Stimulated activated CD4-positive, alpha-beta T cell treated with anti-CD3 and anti-CD28 coated beads, Interleukin-4, amount 100 ng/mL, for 4 hours (primary cell): ENCODE results near the gene SF3A2.

Source experiments
- DNase-seq, 2 experiments: peaks; one replicate each; pipeline ENCODE4 v3.0.0-alpha.2; 2020

The SF3A2 gene

DNA sequence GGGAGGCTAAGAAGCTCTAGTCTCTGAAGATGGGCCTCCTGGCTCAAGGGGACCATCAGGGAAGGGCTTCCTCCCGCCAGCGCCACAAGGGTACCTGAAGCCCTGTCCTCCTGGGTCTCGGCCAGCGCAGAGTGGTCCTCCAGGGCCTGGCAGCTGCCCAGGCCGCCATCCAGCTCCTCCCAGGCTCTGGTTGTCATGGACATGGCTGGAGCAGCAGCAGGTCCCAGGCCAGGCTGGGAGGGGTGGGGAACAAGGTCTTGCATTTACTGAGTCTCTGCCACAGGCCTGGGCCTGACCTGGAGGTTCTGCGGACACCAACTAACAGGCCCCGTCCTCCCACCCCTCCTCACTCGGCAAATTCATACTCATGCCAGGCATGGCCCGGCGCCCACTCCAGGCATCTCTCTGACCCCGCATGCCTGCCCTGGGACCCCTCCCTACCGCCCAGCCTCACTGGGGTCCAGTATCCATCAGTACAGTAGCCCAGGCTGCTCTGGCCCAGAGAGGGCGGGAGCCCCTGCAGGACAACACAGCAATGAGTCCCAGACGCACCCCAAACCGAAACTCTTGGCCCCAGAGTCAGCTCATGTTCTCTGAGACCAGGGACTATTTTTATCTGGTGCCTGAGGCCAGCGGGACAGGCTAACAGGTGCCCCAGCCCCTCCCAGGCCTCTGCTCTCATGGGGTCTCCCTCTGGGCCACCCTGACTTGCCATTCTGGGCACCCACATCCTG is 18.7 kb downstream of the SF3A2 start:
- no peak for DNase-seq

GRCh38 chr19:2255982-2256685 is 19.5 kb downstream of the SF3A2 start, which contains the start of gene JSRP1:
Gene JSRP1, minus strand, starts transcription at chr19:2256417. Its CDS starts 1,103 bp downstream, at chr19:2255314.
- no peak for DNase-seq

DNA sequence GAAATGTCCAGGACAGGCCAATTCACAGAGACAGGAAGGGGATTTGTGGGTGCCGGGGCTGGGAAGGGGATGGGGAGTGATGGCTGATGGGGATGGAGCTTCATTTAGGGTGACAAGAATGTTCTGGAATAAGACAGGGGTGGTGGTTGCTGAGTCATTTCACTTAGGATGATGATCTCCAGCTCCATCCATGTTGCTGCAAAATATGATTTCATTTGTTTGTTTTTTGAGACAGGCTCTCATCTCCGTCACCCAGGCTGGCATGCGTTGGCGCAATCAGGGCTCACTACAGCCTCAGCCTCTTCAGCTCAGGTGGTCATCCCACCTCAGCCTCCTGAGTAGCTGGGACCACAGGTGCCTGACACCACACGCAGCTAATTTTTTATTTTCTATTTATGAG is 22.7 kb downstream of the SF3A2 start:
- no peak for DNase-seq

GRCh38 chr19:2260341-2260805 is 23.7 kb downstream of the SF3A2 start:
- no peak for DNase-seq

GRCh38 chr19:2261438-2262172 is 25.0 kb downstream of the SF3A2 start:
- peak; percentile 35 to 47 for DNase-seq

GRCh38 chr19:2266183-2266993 is 29.8 kb downstream of the SF3A2 start:
- DNase-seq: peak in 1 of 2 experiments; percentile 29

DNA sequence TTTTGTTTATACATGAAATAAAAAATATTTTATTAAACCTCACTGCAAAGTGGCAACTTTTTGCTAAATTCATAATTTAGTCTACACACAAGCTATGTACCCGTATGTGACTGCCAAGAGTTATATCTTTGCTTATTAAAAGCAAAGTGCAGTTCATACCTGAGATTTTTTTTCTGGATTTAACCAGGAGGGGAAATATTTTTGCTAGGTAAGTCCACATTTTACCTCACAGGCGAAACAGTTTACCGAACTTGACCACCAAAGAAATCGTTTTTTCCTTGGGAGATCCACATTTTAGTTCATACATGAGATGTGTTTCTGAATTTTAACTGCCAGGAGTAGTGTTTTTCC is 31.8 kb downstream of the SF3A2 start:
- no peak for DNase-seq

DNA sequence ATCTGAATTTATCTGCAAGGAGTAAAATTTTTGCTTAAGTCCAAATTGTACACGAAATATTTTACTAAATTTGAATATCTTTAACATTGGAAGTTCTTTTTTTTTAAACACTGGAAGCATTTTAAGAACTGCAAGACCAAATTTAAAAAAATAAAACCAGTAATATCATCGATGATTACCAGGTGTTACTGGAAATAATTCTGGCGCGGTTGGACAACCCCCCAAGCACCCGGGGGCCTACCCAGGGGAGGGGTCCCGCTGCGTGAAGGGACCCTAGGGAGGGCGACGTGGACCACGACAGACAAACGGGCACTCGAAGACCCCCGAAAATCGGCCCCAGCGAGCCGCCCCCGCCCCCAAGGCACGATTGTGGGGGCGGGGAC is 32.2 kb downstream of the SF3A2 start:
- no peak for DNase-seq

DNA sequence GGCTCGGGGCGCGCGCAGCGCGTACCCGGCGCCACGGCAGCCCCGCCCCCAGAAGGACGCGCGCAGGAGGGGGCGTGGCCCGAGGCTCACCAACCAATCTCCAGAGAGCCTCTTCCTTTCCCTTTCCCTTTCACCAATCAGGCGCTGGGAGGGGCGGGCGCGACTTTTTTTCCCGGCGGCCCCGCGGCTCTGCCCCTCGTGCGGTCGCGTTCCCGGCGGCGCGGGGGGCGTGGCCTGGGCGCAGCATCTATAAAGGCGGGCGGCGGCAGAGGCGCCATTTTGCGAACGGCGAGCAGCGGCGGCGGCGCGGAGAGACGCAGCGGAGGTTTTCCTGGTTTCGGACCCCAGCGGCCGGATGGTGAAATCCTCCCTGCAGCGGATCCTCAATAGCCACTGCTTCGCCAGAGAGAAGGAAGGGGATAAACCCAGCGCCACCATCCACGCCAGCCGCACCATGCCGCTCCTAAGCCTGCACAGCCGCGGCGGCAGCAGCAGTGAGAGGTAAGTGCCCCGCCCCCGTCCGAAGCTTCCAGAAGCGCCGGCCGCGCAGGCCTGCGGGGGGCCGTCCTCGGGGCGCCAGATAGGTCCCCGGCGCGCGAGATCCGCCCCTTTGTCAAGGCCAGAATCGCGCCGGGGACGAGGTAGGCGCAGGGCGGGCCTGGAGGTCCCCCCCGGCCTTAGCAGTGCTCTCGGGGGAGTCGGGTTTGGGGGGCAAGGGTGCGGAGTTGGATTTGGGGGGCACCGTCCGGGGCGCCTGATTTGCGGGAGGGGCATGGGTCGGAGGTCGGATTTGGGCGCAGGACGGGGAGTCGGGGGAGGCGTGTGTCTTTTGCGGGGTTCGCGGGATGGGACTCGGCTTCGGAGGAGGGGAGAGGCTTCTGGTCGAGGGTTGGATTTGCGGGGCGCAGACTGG is 32.9 kb downstream of the SF3A2 start:
- peak; percentile 98 to 99 for DNase-seq

DNA sequence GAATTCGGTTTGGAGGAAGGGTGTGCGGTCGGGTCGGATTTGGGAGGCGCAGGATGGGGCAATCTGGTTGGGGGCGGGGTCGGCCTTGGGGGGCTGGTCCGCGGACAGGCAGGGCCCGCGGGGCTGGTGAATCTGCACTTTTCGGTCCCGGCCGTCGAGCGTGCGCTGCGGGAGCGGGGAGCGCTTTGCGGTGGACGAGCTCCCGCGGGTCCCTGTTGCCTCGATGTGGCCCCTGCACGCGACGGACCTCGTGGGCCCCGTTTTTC is 33.5 kb downstream of the SF3A2 start:
- DNase-seq: peak; percentile 18 to 49

DNA sequence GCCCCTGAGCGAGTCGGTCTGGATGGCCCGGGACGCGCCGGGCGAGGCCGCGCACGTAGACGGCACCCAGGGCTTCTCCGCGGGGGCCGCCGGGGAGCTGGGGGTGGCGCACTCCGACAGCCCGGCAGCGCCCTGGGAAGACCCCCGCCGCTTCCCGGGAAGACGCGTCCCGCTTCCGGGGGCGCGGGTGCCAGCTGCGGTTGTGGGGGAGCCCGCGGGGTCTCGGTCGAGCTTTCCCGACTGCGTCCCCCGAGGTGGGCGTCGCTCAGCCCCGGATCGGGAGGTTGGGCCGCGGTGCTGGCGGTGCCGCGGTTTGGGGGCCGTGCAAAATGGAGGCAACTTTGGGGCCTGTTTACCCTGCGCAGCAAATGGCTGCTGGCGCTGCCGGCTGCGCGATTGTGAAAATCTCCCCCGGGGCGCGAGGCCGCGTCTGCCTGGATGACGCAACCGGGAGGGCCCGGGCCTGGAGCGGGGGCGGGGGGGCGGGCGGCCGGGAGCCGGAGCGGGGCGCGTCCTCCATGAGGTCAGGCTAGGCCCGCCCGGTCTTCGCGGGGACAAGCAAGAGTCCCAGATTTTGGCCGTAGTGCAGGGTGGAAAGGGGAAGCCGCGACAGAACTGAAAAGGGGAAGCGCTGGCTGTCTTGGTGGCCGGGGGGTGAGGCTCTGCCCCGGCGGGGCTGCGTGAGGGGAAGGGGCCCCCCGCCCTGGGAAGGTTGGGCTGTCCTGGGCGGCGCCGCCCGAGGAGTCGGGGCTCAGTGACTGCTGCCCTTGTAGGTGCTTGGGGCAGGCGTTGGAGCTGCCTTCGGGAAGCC is 34.0 kb downstream of the SF3A2 start:
- peak; percentile 74 to 75 for DNase-seq

GRCh38 chr19:2271234-2272103 is 34.8 kb downstream of the SF3A2 start:
- no peak for DNase-seq

- peak; percentile 48 to 69 for DNase-seq
Observed at GRCh38 chr19:2273356-2274184, 36.9 kb downstream of the SF3A2 start.

- no peak for DNase-seq
Observed at GRCh38 chr19:2274185-2274711, 37.6 kb downstream of the SF3A2 start.

DNA sequence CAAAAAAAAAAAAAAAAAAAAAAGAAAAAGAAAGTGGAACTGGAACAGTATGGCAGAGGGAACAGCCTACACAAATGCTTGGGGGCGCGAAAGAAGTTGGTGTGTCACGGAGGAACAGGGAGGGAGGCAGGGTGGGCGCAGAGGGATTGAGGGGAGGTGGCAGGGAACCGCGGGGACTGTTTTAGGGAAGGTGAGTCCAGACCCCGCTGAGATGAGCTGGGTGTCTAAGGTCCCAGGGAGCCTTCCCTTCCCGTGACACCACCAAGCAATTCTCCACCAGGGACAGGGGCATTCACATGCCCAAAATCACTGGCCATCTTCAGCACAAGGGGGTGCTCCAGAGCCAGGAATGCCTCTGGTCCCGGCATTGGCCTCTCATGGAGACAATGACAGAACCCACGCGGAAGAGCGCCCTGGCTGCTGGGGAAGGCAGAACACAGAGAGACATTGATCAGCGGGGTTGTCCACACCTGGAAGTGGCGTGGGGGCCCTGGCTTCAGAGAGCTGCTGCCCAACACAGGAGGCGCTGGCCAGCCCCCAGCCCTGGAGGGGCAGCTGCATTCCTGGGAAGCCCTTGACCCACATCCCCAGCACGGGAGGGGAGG is 38.4 kb downstream of the SF3A2 start:
- DNase-seq: peak in 1 of 2 experiments; percentile 38

DNA sequence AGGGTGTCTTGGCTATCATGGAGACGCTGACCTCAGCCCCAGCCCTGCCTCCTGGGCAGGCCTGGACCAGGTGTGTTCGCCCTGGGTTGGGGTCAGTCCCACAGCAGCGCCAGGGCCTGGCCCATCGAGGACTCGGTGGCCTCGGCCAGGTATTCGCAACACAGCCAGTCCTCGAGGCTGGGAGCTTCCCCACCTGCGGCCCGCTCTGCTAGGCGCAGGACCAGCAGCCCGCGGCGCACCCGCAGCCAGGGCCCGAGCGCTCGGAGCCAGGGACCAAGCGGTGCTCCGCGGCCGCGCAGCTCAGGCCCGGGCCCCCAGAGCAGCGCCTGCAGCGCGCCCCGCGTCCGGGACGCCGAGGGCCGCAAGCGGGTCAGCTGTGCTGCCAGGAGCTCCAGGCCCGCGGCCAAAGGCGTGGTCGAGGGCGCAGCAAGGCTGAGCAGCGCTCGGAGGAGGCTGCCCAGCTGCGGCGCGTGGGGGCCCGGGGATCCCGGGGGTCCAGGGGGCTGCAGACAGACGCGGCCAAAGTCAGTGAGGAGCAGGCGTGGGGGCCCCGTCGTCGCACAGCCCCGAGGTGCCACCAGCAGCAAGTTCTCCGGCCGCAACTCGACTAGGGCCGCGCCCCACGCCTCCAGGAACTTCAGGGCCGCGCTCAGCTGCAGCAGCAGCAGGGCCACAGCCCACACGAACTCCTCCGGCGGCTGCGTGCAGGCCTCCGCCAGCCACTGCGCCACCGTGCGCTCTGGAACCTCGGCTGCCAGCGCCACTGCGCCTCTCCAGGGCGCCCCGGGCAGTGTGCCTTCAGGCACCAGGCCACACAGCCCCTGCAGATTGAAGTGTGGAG is 39.2 kb downstream of the SF3A2 start:
- no peak for DNase-seq

DNA sequence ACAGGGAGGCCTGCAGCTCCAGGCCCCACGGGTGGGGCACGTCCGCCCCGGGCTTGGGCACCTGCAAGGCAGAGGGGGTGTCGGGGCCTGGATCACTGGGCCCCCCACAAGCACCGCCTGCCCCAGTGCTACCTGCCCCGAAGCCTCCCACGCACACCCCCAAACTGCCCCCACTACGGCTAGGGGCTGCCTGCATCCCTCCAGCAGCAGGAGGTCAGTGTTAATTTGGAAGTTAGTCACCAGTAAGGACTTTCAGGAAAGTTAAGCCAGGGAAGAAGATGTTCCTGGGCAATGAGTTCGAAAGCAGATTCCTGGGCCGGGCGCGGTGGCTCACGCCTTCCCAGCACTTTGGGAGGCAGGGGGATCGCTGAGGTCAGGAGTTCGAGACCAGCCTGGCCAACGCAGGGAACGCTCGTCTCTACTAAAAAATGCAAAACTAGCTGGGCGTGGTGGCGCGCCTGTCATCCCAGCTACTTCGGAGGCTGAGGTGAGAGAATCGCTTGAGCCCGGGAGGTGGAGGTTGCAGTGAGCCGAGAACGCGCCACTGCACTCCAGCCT is 39.9 kb downstream of the SF3A2 start:
- DNase-seq: no peak
